Gastroesophageal sphincter (tissue), 3 donors: ENCODE measurements around the gene BCL2.

Experiments
- EP300 ChIP-seq: sonication (generic); formaldehyde crosslinking; IDR thresholded peaks from one replicate; pipeline ENCODE4 v1.6.1; 2017; ENCODE audit warnings: antibody characterized with exemption, mild to moderate bottlenecking
- POLR2A ChIP-seq, 2 donors: fragments of 450-650 bp; IDR thresholded peaks; one replicate each; pipeline ENCODE4 v1.6.1; 2017; ENCODE audit warnings: antibody characterized with exemption in 2 of 2, mild to moderate bottlenecking in 2 of 2, moderate library complexity in 1 of 2
- POLR2AphosphoS5 ChIP-seq: sonication (generic); formaldehyde crosslinking; IDR thresholded peaks from one replicate; pipeline ENCODE4 v1.6.1; 2017; ENCODE audit warnings: antibody characterized with exemption
- TF ChIP-seq, protein P1 (sequence below), 4 experiments: fragments of 200-600 bp in 2 of 4; fragments of 450-650 bp in 2 of 4; sonication (generic) in 1 of 4; IDR thresholded peaks; one replicate each; pipeline ENCODE4 v1.5.1; 2017 to 2019; ENCODE audit warnings: antibody characterized with exemption in 4 of 4, mild to moderate bottlenecking in 2 of 4, moderate library complexity in 2 of 4

DNA sequence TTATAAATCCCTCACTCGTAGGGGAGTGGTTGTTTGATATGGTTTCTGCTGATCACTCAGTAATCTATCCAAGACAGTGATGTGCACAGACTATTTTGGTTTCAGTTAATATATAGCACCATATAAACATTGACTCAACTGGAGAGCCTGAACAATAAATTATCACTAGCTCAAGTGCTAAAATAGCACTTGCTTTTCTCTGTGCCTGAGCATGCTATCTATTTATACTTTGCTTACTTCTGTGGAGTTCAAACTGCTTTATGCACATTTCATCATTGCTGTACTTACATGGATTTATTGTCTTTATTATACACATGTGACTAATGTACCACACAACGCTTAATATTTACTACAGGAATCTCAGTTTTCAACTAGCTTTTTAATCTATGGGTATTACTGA, 133.6 kb downstream of the BCL2 start:
- TF ChIP-seq POLR2A (IDR thresholded peaks at IDR 0.05) (no peak), EP300 (no peak), POLR2AphosphoS5 (peak; percentile 46)
- TF ChIP-seq, protein P1, sequence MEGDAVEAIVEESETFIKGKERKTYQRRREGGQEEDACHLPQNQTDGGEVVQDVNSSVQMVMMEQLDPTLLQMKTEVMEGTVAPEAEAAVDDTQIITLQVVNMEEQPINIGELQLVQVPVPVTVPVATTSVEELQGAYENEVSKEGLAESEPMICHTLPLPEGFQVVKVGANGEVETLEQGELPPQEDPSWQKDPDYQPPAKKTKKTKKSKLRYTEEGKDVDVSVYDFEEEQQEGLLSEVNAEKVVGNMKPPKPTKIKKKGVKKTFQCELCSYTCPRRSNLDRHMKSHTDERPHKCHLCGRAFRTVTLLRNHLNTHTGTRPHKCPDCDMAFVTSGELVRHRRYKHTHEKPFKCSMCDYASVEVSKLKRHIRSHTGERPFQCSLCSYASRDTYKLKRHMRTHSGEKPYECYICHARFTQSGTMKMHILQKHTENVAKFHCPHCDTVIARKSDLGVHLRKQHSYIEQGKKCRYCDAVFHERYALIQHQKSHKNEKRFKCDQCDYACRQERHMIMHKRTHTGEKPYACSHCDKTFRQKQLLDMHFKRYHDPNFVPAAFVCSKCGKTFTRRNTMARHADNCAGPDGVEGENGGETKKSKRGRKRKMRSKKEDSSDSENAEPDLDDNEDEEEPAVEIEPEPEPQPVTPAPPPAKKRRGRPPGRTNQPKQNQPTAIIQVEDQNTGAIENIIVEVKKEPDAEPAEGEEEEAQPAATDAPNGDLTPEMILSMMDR (IDR thresholded peaks at IDR 0.05), result no peak
